ENCODE data around the gene B4GALT2.

The B4GALT2 gene

DNA sequence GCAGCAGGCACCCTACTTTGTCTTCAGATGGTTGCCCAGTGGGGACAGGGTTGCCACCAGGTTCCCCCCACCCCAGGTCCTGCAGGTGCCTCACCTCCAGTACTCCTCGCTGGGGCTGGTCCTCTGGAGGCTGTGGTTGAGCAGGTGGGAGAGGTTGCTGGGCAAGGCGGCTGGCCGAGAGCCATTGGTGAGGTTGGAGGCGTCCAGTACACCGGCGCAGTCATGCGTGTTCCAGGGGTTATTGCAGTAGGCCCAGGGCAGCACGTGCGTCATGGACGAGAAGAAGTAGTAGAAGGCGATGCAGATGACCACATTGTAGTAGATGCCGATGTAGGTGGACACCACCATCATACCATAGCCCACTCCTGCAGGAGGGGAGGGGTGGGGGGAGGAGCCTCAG, 29.2 kb downstream of the B4GALT2 start:
- Histone ChIP-seq H3K9me3 (no peaks in the 10 kb centered on the region), H3K4me3 (no peak overlapping the region), H3K27me3 (no peaks in the 10 kb centered on the region), H3K36me3 (peaks cover 0 to 13% (median 0%) of the 10 kb centered on the region in 3 donors), H3K27ac (no peak overlapping the region), H3K4me1 (peaks cover 0 to 5% (median 4%) of the 10 kb centered on the region in 4 donors)
- no peak for DNase-seq
- TF ChIP-seq, protein P1, sequence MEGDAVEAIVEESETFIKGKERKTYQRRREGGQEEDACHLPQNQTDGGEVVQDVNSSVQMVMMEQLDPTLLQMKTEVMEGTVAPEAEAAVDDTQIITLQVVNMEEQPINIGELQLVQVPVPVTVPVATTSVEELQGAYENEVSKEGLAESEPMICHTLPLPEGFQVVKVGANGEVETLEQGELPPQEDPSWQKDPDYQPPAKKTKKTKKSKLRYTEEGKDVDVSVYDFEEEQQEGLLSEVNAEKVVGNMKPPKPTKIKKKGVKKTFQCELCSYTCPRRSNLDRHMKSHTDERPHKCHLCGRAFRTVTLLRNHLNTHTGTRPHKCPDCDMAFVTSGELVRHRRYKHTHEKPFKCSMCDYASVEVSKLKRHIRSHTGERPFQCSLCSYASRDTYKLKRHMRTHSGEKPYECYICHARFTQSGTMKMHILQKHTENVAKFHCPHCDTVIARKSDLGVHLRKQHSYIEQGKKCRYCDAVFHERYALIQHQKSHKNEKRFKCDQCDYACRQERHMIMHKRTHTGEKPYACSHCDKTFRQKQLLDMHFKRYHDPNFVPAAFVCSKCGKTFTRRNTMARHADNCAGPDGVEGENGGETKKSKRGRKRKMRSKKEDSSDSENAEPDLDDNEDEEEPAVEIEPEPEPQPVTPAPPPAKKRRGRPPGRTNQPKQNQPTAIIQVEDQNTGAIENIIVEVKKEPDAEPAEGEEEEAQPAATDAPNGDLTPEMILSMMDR (IDR thresholded peaks at IDR 0.05) = no peak
- intact Hi-C loops (cut with DNase I; ENCODE audit: low total_unique reads) = loop anchor here (5.0 kb wide), 1 partner anchor 39 kb away; no protein-coding TSS in a partner anchor

DNA sequence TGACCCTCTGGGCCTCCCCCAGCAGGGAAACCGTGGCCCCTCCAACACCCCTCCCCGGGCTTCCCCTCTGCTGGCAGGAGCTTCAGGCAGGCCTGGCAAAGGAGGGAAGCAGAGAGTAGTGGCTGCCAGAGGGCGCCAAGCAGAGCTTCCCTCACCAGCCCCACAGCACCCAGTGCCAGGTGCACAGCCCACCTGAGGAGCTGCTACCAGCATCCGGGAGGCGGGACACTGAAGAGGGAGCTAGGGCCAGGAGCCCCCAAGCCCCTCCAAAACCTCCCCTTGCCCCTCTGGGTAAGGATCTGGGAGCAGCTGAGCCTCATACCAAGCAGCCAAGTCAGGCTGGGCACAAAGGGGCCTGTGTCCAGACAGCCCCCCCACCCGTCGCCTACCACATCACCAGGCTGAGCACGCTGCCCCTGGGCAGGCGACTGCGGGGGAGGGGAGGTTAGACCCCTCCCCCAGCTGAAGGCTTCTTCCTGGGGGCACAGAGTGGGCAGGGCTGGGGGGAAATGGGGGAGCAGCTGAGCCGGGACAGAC, 32.0 kb downstream of the B4GALT2 start:
- H3K4me3 ChIP-seq = no peak overlapping the region
- H3K9me3 ChIP-seq = no peaks in the 10 kb centered on the region
- no peak overlapping the region for H3K27ac ChIP-seq
- DNase-seq = no peak
- peaks cover 0 to 13% (median 0%) of the 10 kb centered on the region in 3 donors for H3K36me3 ChIP-seq
- intact Hi-C loops (cut with DNase I; ENCODE audit: low total_unique reads) = no loop called here
- no peaks in the 10 kb centered on the region for H3K27me3 ChIP-seq
- peaks cover 0 to 29% (median 21%) of the 10 kb centered on the region in 4 donors for H3K4me1 ChIP-seq
- TF ChIP-seq, protein P1 (IDR thresholded peaks at IDR 0.05) = no peak

DNA sequence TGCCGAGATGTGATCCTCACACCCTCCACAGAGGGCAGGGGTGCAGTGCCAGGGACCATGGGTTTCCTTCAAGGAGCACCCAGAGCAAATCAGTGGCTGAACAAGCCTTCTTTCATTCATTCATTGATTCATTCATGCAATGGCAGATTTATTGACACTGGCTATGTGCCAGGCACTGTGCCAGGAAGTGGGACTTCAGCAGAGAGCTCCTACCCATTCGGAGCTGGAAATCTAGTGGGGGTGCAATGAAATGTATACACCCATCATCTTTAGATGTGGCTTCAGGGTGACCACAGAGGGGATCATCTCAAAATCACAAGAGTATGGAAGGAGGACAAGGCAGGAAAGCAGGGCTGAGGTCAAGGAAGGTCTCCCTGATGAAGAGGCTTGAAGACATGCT, 33.4 kb downstream of the B4GALT2 start:
- Histone ChIP-seq H3K4me1 (peaks cover 0 to 32% (median 24%) of the 10 kb centered on the region in 4 donors), H3K27me3 (no peaks in the 10 kb centered on the region), H3K27ac (no peak overlapping the region), H3K4me3 (no peak overlapping the region), H3K9me3 (no peaks in the 10 kb centered on the region), H3K36me3 (peaks cover 0 to 13% (median 0%) of the 10 kb centered on the region in 3 donors)
- no peak for DNase-seq
- intact Hi-C loops (cut with DNase I; ENCODE audit: low total_unique reads) = no loop called here
- TF ChIP-seq, protein P1 (IDR thresholded peaks at IDR 0.05) = no peak

DNA sequence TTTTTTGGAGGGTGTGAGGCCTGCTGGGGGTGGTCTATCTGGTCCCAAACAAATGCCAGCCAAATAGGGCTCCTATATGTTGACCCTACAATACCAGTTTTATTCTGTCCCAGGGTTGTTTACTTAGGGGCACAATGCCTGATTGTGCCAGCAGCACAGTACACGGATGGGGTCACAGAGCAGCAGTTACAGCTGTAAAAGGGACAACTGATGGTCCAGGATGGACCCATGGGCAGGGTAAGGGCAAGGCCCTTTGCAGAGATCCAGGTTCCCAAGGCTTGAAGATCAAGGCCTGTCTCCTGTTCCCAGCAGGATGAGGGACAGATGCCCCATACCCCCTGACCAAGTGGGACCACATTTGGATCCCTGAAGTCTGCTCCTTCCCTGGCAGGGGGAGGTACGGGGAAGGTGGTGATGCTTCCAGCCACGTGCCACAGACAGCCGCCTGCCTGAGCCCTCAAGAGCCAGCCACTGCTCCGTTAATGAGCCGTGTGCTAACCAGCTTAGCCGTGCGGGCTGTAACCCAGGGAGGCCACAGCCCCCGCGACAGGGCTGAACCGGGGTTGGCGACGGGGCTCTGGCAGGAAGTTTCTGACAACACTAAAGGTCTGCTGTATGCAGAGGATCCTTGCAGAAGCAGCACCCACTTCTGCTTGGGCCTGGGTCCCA, 34.1 kb downstream of the B4GALT2 start:
- no peaks in the 10 kb centered on the region for H3K27me3 ChIP-seq
- peaks cover 0 to 11% (median 0%) of the 10 kb centered on the region in 3 donors for H3K36me3 ChIP-seq
- intact Hi-C loops (cut with DNase I; ENCODE audit: low total_unique reads) = no loop called here
- H3K4me3 ChIP-seq = no peak overlapping the region
- peaks cover 0 to 32% (median 24%) of the 10 kb centered on the region in 4 donors for H3K4me1 ChIP-seq
- TF ChIP-seq, protein P1 (IDR thresholded peaks at IDR 0.05) = no peak
- no peak overlapping the region for H3K27ac ChIP-seq
- no peaks in the 10 kb centered on the region for H3K9me3 ChIP-seq
- no peak for DNase-seq

DNA sequence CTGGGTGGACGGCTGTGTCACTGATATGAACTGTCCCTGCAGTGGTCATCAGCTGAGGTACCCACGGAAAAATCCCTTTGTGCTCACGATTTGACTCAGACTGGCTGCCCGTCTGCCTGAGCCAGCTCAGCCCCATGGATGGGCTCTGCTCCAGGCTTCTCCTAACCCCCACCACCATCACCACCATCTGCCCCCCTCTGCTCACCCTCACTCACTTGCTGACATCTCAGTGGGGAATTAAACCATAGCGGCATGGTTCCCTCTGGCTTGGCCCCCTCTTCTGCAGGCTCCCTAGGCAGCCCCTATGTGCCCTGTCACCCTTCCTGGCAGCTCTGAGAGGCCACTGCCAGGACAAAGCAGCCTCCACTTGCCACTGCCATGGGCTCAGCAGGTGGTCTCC, 34.9 kb downstream of the B4GALT2 start:
- Histone ChIP-seq H3K27me3 (no peaks in the 10 kb centered on the region), H3K4me3 (no peak overlapping the region), H3K4me1 (peaks cover 0 to 32% (median 24%) of the 10 kb centered on the region in 4 donors), H3K36me3 (peaks cover 0 to 9% (median 0%) of the 10 kb centered on the region in 3 donors), H3K9me3 (no peaks in the 10 kb centered on the region), H3K27ac (peak overlapping the region; percentile 10 to 32)
- intact Hi-C loops (cut with DNase I; ENCODE audit: low total_unique reads) = no loop called here
- TF ChIP-seq, protein P1 (IDR thresholded peaks at IDR 0.05) = no peak
- DNase-seq = no peak
